ENCODE data around the gene JAK1. TPM values are rescaled to one million over a fixed set of nuclear protein-coding genes. Genes with fewer than 3 reads are reported as not detected.

JAK1 gene
- total RNA-seq, 2 donors from 2014 or later, result 22.9 to 23.2 TPM

GRCh38 chr1:64855557-64855956 lies 110.8 kb downstream of the JAK1 start:
- H3K4me3 ChIP-seq (ENCODE audit: low read length), result no peak overlapping the region
- TF ChIP-seq, protein P1, sequence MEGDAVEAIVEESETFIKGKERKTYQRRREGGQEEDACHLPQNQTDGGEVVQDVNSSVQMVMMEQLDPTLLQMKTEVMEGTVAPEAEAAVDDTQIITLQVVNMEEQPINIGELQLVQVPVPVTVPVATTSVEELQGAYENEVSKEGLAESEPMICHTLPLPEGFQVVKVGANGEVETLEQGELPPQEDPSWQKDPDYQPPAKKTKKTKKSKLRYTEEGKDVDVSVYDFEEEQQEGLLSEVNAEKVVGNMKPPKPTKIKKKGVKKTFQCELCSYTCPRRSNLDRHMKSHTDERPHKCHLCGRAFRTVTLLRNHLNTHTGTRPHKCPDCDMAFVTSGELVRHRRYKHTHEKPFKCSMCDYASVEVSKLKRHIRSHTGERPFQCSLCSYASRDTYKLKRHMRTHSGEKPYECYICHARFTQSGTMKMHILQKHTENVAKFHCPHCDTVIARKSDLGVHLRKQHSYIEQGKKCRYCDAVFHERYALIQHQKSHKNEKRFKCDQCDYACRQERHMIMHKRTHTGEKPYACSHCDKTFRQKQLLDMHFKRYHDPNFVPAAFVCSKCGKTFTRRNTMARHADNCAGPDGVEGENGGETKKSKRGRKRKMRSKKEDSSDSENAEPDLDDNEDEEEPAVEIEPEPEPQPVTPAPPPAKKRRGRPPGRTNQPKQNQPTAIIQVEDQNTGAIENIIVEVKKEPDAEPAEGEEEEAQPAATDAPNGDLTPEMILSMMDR (conservative IDR thresholded peaks at IDR 0.05), result no peak
- H3K4me1 Mint-ChIP-seq, result no peaks in the 10 kb centered on the region
- no peaks in the 10 kb centered on the region for H3K27me3 ChIP-seq (ENCODE audit: control insufficient read depth, insufficient read depth, low read length, poor library complexity, severe bottlenecking)
- H3K27me3 Mint-ChIP-seq (ENCODE audit: insufficient read depth), result no peaks in the 10 kb centered on the region
- H3K9ac ChIP-seq (ENCODE audit: extremely low read depth, low read length, poor library complexity, severe bottlenecking), result no peak overlapping the region
- 85 to 100% methylated on average over 4 to 8 of the region's 8 CpGs for WGBS, 2 experiments (ENCODE audit: insufficient coverage in 1 of 2, insufficient read length in 1 of 2)
- peaks cover 35% of the 10 kb centered on the region for H3K36me3 ChIP-seq (ENCODE audit: control insufficient read depth, insufficient read depth, low read length)
- peaks cover 49% of the 10 kb centered on the region for H3K36me3 Mint-ChIP-seq (ENCODE audit: low read depth)
- H3K4me1 ChIP-seq (ENCODE audit: control insufficient read depth, insufficient read depth, low read length), result no peaks in the 10 kb centered on the region
- no peak overlapping the region for H3K27ac Mint-ChIP-seq
- no peaks in the 10 kb centered on the region for H3K9me3 Mint-ChIP-seq
- H3K9me3 ChIP-seq (ENCODE audit: control insufficient read depth, low read length), result no peaks in the 10 kb centered on the region
- no peak overlapping the region for H3K4me3 Mint-ChIP-seq
- H3K27ac ChIP-seq (ENCODE audit: low read depth, low read length), result no peak overlapping the region
- no peak for DNase-seq

DNA sequence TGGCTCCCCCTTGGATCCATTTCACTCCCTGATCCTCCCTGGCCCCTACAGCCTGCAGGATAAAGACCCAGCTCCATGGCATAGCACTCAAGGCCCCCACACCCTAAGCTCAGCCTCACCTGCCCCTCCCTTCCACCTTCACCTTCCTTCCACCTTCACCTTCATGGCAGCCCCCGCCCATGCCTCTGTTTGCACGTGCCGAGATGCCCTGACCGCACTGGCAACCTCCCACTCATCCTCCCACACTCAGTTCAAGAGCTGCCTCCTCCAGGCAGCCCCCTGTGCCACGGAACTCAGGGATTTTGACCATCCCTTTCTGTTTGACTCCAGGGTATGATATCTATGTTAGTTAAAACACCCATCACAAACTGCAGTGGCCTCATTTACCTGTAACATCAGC lies 111.7 kb downstream of the JAK1 start:
- TF ChIP-seq, protein P1 (conservative IDR thresholded peaks at IDR 0.05), result no peak
- no peaks in the 10 kb centered on the region for H3K9me3 ChIP-seq (ENCODE audit: control insufficient read depth, low read length)
- Mint-ChIP-seq H3K36me3 (ENCODE audit: low read depth) (peaks cover 52% of the 10 kb centered on the region), H3K9me3 (no peaks in the 10 kb centered on the region), H3K27ac (no peak overlapping the region), H3K27me3 (ENCODE audit: insufficient read depth) (no peaks in the 10 kb centered on the region), H3K4me1 (no peaks in the 10 kb centered on the region), H3K4me3 (no peak overlapping the region)
- H3K27me3 ChIP-seq (ENCODE audit: control insufficient read depth, insufficient read depth, low read length, poor library complexity, severe bottlenecking), result no peaks in the 10 kb centered on the region
- H3K36me3 ChIP-seq (ENCODE audit: control insufficient read depth, insufficient read depth, low read length), result peaks cover 32% of the 10 kb centered on the region
- H3K27ac ChIP-seq (ENCODE audit: low read depth, low read length), result no peak overlapping the region
- H3K4me3 ChIP-seq (ENCODE audit: low read length), result no peak overlapping the region
- no peaks in the 10 kb centered on the region for H3K4me1 ChIP-seq (ENCODE audit: control insufficient read depth, insufficient read depth, low read length)
- no peak overlapping the region for H3K9ac ChIP-seq (ENCODE audit: extremely low read depth, low read length, poor library complexity, severe bottlenecking)
- WGBS, 2 experiments (ENCODE audit: insufficient coverage in 1 of 2, insufficient read length in 1 of 2), result 90 to 95% methylated on average over 2 to 5 of the region's 5 CpGs
- no peak for DNase-seq

- Mint-ChIP-seq H3K27ac (no peak overlapping the region), H3K4me1 (no peaks in the 10 kb centered on the region)
- no peak for DNase-seq
These were observed 114.7 kb downstream of the JAK1 start for GRCh38 chr1:64851664-64852063.

More at GRCh38 chr1:64851664-64852063, 114.7 kb downstream of the JAK1 start:
- H3K36me3 ChIP-seq (ENCODE audit: control insufficient read depth, insufficient read depth, low read length), result peaks cover 13% of the 10 kb centered on the region
- H3K27me3 Mint-ChIP-seq (ENCODE audit: insufficient read depth), result no peaks in the 10 kb centered on the region
- H3K4me1 ChIP-seq (ENCODE audit: control insufficient read depth, insufficient read depth, low read length), result no peaks in the 10 kb centered on the region
- peaks cover 43% of the 10 kb centered on the region for H3K36me3 Mint-ChIP-seq (ENCODE audit: low read depth)
- no peaks in the 10 kb centered on the region for H3K27me3 ChIP-seq (ENCODE audit: control insufficient read depth, insufficient read depth, low read length, poor library complexity, severe bottlenecking)
- no peak overlapping the region for H3K27ac ChIP-seq (ENCODE audit: low read depth, low read length)
- TF ChIP-seq, protein P1 (conservative IDR thresholded peaks at IDR 0.05), result no peak
- no peak overlapping the region for H3K4me3 ChIP-seq (ENCODE audit: low read length)
- WGBS, 2 experiments (ENCODE audit: insufficient coverage in 1 of 2, insufficient read length in 1 of 2), result 87 to 95% methylated on average over 6 to 7 of the region's 7 CpGs
- H3K4me3 Mint-ChIP-seq, result no peak overlapping the region
- H3K9me3 Mint-ChIP-seq, result no peaks in the 10 kb centered on the region
- H3K9me3 ChIP-seq (ENCODE audit: control insufficient read depth, low read length), result no peaks in the 10 kb centered on the region
- H3K9ac ChIP-seq (ENCODE audit: extremely low read depth, low read length, poor library complexity, severe bottlenecking), result no peak overlapping the region
